HuH-7.5 (cell line): ENCODE data around the gene MAGI3.
"Not testable (repeated sequence)": the region's sequence is repeated elsewhere in the genome, so short reads cannot be mapped to it uniquely, and the experiment has no call there.

ENCODE experiments used
- DNase-seq: peaks from one replicate; pipeline ENCODE4 v3.0.0; 2011; ENCODE audit warnings: low spot score

The MAGI3 gene

DNA sequence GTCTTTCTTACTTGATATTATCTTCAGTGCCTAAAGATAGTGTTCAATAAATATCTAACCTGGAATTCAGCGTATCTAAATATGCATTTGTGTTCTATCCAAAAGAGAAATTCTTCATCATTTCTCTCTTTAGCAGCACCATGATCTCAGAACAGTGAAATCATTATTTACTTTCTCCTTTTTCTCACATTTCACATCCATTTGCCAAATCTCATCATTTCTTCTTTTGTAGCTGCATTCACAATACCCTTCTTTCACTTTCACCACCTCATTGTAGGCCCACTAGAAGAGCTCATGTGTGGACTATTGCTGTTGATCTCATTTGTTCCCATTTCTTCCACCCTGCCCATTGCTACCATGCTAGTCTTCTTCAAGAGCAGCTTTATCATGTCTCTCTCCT is 191.0 kb downstream of the MAGI3 start:
- DNase-seq = no peak

DNA sequence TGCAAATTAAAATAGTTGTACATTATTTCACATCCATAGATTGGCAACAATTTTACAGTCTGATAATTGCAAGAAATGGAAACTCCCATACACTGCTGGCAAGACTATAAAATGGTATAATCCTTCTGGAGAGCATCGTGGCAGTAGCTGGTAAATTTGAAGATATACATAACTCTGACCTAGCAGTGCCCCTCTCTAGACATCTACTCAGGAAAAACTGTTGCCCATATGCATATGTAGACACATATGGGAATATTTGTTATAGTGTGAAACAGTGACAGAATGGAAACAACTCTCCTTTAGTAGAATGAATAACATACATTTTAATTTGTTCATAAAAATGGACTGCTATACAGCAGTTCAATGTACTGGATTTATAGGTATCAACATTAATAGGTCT is 191.8 kb downstream of the MAGI3 start:
- DNase-seq = no peak

DNA sequence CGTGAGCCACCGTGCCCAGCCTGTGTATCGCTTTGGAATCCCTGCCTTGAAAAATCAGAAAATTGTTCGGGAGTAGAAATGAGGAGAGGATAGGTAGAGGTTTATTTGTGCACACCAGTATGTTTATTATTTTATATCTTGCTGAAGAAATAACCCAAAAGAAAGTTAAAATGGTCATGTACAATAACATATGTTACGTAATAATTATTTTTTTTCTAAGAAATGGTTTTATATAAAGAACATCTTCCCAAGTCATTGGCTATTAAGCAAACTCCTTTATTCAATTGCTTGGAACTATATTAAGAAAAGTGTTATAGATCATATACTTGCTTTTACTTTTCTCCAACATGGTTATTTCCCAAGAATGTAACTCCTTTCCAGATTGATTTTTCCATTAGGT is 197.2 kb downstream of the MAGI3 start:
- no peak for DNase-seq

DNA sequence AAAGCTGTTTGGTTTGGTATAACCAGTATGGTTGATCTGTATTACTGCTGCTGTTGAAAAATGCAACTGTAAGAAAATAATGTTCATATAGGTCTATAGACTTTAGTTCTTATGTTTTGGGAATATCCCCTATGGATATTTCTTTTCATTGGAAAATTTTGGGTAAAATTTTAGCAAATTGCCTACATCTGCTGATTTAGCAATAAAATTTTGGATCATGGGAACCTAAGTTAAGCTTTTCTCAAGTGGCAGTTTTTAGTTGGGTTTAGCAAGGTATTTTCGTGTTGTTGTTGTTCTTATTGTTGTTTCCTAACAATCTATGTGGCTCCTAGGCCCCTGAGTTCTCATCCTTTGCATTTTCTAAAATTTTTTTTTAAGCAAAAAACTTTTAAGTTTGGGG is 201.9 kb downstream of the MAGI3 start:
- DNase-seq = no peak

DNA sequence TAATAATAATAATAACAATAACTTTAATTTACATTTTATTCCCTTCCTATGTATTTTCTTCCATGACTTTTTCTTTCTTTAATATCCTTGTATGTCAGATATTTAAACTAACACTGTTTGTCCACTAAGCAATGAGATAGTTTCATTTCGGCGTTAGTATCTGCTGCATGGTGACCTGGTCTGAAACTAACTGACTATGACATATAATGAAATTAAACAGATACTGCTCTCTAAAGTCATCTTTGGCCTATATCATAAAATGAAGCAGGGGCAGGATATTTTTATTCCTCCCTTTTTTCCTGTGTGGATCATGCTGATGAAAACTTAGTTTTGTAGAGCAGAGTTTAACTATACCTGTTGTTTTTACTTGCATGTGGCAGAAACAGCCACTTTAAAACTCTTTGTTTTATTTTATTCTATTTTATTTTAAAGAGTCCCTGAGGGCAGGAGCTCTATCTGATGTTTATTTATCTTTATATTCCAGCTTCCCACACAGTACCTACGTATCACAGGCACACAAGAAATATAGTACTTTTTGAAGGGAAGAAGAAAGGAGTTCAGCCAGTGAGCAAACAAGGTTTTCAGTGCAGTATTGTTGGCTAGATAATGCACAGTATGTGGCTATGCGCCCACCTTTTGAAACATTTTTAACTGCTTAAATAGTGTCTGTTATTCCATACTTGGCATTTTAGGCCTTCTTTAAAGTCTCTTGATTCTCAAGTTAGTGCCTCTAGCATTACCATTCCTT is 203.4 kb downstream of the MAGI3 start:
- DNase-seq = no peak

DNA sequence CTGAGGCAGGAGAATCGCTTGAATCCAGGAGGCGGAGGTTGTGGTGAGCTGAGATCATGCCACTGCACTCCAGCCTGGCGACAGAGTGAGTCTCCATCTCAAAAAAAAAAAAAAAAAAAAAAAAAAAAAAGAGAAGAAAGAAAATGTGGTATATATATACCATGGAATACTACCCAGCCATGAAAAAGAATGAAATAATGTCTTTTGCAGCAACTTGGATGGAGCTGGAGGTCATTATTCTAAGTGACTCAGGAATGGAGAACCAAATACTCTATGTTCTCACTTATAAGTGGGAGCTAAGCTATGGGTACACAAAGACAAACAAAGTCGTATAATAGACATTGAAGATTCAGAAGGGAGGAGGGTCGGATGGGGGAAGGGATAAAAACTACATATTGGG is 214.2 kb downstream of the MAGI3 start:
- DNase-seq = not testable (repeated sequence)

DNA sequence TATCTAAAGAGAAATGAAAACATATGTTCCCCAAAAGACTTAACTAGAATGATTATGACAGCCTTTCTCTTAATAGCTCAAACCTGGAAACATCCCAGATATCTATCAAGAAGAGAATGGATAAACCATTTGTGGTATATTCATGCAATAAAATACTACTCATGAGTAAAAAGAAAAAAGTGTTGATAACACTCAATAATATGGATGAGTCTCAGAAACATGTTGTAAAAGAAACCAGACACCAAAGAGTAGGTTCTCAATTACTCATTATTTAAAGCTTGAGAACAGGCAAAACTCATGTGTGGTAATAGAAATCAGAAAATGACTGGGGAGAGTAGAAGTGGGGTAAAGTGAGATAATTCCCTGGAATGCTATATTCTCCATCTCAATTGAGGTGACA is 214.8 kb downstream of the MAGI3 start:
- no peak for DNase-seq

DNA sequence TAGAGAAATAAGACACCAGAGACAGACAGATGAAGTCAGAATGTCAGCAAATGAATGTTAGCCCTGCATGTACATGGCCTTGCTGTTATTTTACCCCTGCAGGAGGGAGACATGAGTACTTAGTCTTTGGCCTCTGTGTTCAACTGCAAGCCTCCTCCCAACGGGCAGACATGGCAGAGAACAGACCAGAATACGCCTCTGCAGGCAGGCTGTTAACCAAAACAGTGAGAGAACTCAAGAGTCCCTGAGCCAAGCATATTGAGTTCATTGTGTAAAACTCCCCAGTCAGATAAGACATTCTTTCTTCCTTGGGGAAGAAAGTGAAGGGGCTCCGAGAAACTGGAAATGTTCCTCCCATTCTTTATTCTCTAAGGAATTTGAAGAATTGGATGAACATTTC is 218.1 kb downstream of the MAGI3 start:
- no peak for DNase-seq

DNA sequence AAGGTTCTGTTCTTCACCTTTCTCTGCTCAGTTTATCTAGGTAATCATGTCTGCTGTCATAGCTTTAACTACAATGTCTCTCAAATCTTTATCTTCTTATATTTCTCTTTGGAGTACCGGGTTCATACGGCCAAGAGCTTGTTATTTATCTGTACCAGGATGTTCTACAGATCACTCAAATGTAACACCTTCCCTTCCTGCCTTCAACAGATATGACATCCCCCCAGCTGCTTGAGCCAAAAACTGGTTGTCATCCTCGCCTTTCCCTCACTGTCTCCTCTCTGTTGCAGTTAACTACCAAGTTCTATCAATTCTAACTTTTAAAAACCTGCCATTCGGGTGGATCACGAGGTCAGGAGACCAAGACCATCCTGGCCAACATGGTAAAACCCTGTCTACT is 220.1 kb downstream of the MAGI3 start:
- no peak for DNase-seq

DNA sequence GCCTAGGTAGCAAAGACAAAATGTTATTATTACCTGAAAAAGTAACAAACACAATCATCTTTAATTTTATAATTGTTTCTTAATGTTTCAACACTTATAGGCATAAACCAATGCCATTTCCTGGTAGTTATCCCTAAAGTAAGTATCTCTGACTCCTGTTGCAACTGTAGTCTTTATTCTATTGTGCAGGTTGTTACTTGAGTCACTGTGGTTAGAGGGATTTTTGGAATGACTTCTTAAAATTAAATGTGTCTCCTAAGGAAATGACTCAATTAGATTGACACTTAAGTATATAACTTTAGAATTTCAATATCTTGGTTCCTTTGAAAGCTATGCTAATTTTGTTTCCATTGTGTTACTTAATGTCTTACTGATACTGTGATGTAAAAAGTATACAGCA is 225.1 kb downstream of the MAGI3 start:
- DNase-seq = no peak

DNA sequence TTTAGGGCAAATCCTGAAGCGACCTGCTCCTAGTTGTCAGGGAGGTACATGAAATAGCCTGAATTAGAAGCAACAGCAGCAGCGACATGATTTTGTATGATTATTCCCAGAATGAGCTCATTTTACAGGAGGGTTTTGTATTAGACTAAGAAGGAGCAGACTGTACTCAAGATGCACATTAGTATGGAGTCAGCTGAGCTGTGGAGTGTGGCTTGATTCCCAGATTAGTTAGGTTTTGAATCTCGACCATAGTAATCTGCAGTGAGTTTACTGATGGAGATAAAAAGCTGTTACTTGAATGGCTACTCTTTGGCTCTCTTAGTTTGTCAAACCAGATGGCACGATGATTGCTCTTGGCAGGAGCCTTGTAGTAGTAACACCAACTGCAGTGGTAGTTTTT is 225.8 kb downstream of the MAGI3 start:
- no peak for DNase-seq

DNA sequence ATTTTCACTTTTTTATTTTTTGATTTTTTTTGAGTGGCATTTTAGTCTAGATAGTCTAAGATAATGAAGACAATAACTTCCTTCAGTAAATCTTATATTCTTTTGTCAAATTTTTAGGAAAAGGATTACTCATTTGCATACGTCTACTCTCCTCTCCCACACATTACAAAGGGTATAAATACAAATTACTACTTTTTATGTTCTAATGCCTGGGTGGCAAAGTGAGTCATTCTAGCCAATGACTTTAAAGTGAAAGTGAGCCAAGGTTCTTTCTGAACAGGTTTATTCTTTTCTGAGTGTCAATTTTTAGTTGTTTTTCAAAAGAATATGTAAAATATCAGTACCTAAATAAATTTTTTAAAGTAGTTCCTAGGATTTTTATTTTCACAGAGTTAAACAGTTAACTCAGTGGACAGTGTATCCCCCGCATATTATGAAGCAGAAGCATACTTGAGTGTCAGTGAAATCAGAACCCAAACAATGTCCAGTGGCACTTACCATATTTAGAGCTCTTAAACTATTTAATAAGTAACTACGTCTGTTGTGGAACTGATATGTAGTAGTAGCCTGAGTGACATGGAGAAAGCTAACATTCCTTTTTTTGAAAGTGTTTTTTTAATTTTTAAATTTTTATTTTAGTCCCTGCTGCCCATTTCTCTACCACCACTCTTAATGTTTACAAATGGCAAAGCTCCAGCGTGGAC is 227.3 kb downstream of the MAGI3 start:
- no peak for DNase-seq

DNA sequence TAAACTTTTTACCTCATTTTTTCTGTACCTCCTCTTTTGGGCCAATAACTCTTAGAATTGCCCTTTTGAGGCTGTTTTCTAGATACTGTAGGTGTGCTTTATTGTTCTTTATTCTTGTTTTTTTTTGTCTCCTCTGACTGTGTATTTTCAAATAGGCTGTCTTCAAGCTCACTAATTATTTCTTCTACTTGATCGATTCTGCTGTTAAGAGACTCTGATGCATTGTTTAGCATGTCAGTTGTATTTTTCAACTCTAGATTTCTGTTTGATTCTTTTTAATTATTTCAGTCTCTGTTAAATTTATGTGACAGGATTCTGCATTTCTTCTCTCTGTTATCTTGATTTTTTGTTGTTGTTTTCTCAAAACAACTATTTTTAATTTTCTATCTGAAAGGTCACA is 238.7 kb downstream of the MAGI3 start:
- no peak for DNase-seq

DNA sequence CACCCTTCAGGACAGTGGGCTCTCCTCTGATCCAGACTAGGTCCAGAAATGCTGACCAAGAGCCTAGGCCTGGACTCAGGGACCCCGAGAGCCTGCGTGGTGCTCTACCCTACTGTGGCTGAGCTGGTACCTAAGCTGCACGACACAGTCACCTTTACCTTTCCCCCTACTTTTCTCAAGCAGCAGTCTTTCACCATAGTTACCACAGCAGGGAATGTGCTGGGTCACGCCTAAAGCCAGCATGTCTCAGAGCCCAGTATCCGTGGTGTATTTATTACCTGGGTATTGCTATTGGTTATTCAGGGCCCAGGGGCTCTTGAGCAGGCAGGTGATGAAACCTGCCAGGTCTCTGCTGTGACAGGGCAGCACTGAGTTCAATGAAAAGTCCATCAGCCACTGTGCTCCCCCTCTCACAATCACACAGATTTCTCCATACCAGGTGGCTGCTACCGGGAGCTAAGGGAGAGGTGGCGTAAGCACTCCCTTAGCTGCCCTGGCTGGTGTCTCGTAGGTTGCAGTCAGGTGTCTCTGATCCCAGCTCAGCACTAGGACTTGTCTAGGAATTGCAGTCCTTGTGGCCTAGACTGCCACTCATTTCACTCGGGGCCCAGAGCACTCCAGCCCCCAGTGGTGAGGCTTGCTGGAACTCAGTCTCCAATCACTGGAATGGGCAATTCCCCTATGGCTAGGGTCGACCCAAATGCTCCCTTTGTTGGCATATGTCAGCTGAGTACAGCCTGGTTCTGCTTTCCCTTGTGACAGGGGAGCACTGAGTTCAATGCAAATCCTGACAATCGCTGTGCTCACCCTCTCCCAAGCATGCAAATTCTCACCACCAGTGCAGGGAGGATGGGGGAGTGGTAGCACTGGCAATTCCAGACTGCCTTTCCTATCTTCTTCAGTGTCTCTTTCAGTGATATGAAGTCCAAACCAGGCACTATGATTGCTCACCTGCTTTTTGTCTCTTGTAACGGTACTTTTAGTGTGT is 240.3 kb downstream of the MAGI3 start:
- no peak for DNase-seq

DNA sequence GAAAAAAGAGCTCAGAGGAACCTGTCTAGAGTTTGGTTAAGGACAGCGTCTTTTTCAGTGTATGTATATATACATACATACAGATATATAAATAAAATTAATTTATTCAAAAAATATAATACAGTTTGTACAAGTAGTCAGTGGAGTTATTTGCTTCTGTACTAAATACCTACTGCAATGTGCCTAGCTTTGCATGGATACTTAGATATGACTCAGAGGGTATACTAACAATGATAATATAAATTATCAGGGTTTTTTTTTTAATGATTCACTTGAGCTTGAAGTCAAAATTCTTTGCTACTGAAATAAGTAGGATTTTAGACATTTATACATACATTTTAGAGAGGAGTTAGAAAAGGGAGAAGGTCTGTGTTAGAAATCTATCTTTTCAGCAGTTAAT is 251.1 kb downstream of the MAGI3 start:
- no peak for DNase-seq

DNA sequence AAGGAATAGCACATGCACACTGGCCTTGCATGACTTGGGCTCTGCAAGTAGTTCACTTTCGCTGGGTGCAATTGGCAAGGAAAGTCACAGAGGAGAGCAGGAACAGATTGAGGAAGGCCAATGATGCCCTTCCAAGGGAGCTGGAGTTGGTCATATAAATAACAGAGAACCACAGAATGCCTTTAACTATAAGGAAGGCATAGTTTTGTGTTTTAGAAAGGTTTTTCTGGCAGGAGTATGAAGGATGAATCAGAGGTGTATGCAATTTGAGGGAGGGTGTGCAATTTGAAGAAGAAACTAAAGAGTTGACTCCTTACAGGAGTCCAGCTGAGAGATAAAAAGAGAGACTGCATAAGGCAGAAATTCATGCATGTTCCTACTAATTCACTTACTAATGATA is 256.8 kb downstream of the MAGI3 start:
- no peak for DNase-seq

DNA sequence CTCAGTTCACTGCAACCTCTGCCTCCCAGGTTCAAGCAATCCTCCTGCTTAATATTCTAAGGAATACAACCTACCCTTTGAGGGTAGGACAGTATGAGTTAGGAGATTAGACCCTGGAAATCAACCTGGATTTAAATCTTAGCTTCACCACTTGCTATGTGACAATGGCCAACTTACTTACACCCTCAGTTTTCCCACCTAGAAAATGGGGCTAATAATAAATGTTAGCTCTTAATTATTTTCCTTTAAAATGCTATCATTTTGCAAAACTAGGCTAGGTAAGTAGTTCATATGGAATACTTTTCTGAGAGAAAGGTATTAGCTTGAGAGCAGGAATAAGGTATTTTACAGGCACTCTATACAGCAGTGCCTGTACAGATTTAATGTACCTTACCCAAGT is 258.2 kb downstream of the MAGI3 start:
- no peak for DNase-seq

DNA sequence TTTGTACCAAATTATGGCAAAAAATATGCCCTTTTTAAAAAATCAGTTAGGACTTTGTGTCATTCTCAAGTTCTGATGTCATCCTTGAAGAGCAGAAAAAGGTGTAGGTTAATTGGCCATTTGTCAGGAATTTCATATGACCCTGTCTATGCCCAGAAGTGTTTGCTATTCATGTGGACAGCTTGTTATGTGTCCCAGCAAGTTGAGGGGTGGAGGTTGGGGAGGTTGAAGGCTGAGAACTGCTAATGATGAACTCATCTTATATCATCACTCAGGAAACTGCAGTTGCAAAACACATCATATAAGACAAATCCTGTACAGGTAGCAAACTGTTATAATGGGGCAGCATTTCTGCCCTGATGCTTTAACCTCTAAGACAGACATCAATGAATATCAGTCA is 262.5 kb downstream of the MAGI3 start:
- no peak for DNase-seq

DNA sequence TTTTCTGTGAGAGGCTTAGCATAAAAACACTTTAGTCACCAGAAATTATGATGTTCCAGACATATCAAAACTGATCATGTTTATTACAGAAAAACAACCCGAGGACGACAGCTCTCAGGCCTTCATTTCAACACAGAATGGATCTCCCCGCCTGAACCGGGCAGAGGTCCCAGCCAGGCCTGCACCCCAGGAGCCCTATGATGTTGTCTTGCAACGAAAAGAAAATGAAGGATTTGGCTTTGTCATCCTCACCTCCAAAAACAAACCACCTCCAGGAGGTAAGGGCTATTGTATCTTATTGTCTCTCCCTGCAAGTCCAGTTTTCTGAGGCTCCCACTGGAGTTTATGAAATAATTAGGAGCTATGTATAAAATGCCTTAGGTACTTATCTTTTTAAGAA is 263.4 kb downstream of the MAGI3 start:
- DNase-seq = no peak

DNA sequence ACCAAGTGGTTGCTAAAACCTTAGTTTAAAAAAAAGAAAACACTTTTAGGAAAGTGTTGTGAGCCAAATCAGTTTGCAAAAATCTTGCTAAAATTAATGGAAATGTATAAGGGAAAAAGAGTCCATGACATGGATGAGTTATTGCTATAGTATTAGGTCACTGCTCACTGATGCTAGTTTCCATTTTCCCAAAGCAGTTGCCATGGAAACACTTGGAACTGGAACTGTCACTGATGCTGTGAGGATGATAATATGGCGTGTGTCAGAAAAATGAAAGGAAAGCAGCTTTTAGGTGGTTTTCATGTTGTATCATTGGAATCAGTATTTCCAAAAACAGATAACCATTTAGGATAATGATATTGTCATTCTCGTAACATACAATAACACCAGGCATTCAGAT is 264.6 kb downstream of the MAGI3 start:
- DNase-seq = no peak

DNA sequence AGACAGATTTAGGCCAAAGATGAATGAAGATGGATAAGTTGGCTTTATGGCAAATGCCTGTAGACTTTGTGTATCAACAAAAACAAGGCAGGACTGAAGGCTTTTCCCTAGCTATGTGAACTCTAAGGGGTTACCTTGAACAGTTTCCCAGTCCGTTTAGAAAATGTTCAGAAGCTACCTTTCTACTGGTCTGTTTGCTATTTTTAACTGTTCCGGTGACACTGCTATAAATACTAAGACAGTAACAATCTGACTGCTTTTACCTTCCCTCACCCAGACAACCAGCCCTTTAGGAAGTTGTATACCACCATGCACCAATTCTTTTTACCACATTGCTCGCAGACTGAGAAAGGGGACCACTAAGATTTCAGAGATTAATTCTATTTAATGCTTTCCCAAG is 266.8 kb downstream of the MAGI3 start:
- DNase-seq = no peak

DNA sequence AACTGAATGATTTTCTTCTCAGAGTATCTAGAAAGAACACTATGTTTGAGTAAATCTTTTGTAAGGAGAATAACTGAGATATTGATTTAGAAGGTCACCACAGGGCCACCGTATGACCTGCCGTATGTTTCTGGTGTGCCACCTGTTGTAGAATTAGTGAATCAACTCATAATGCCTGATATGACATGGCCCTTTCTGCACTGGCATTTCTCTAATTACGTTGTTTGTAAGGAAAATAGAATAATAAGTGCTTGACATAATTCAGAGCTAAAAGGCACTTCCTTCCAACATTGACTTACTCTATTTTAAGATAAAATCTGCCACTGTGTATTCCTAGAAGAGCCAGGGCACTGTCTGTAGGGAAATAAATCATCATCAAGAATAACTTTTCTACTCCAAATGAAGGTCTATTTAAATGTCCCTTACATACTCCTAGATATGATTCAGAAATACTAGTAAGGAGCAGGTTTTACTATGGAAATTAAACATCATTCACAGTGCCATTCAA is 267.3 kb downstream of the MAGI3 start:
- DNase-seq = no peak

DNA sequence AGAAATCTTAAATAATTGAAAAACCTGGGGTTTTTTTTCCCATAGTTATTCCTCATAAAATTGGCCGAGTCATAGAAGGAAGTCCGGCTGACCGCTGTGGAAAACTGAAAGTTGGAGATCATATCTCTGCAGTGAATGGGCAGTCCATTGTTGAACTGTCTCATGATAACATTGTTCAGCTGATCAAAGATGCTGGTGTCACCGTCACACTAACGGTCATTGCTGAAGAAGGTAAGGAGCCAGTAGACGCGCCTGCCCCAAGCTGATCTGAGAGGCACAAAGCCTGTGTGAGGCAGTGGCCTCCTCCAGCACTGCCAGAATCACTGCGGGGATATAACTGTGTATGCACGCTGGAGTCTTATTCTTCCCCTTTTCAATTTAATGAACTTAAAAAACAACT is 268.7 kb downstream of the MAGI3 start:
- DNase-seq = no peak
